ENCODE measurements around the gene REEP1.

GRCh38 chr2:86305915-86306254 is 31.5 kb downstream of the REEP1 start:
- TF ChIP-seq FOXP2 (optimal IDR thresholded peaks at IDR 0.05; ENCODE audit: borderline replicate concordance, extremely low read depth, extremely low read length, insufficient read depth) (no peak), TAF1 (IDR thresholded peaks at IDR 0.05; ENCODE audit: borderline replicate concordance, insufficient read depth, low read length) (no peak), POLR2AphosphoS5 (IDR thresholded peaks at IDR 0.05; ENCODE audit: low read depth, low read length) (no peak)

Measured in PFSK-1 (cell line).